Measurements from ENCODE around the gene ESM1.
"Not testable (repeated sequence)": the region's sequence is repeated elsewhere in the genome, so short reads cannot be mapped to it uniquely, and the experiment has no call there.

GRCh38 chr5:55002166-55002565 is 16.8 kb upstream of the ESM1 start:
- TF ChIP-seq, protein P1, sequence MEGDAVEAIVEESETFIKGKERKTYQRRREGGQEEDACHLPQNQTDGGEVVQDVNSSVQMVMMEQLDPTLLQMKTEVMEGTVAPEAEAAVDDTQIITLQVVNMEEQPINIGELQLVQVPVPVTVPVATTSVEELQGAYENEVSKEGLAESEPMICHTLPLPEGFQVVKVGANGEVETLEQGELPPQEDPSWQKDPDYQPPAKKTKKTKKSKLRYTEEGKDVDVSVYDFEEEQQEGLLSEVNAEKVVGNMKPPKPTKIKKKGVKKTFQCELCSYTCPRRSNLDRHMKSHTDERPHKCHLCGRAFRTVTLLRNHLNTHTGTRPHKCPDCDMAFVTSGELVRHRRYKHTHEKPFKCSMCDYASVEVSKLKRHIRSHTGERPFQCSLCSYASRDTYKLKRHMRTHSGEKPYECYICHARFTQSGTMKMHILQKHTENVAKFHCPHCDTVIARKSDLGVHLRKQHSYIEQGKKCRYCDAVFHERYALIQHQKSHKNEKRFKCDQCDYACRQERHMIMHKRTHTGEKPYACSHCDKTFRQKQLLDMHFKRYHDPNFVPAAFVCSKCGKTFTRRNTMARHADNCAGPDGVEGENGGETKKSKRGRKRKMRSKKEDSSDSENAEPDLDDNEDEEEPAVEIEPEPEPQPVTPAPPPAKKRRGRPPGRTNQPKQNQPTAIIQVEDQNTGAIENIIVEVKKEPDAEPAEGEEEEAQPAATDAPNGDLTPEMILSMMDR (conservative IDR thresholded peaks at IDR 0.05) = not testable (repeated sequence)
- not testable (repeated sequence) for TF ChIP-seq ZFX (IDR thresholded peaks at IDR 0.05)

All from C4-2B (cell line).